Measurements from ENCODE around the gene RENBP.

DNA sequence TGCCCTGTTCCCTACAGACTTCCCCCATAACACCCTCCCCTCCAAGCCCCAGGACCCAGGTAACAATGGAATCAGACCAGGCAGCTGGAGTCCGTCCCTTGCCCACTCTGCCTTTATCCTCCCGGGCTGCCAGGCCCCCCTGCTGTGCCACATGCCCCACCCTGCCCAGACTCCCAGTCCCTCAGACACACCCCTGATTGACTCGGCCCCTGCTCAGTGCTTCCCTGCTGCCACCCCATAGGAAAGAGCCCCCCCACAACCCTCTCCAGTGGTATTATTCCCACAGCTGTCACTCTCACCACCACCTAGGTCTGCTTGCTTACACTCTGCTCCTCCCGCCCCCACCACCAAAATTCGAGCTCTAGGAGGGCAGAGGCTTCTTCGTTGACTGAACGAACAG lies 4.9 kb downstream of the RENBP start:
- TF ChIP-seq CTCF (IDR thresholded peaks at IDR 0.05) (no peak), POLR2A (IDR thresholded peaks at IDR 0.05) (no peak)
